ENCODE data around the gene SBK1.

GRCh38 chr16:28307936-28308335 is 15.6 kb downstream of the SBK1 start:
- no peak for TF ChIP-seq CTCF (conservative IDR thresholded peaks at IDR 0.05; ENCODE audit: low read length)
- no peak for TF ChIP-seq EZH2phosphoT487 (IDR thresholded peaks at IDR 0.05; ENCODE audit: borderline replicate concordance)
